Stimulated activated CD8-positive, alpha-beta memory T cell treated with anti-CD3 and anti-CD28 coated beads, Interleukin-2, amount 100 ng/mL, for 48 hours (primary cell): ENCODE data around the gene ORMDL3.

Experiments used
- DNase-seq, 2 donors: peaks; one replicate each; pipeline ENCODE4 v3.0.0-alpha.2; 2020; ENCODE audit warnings: low read depth in 2 of 2

Gene ORMDL3

GRCh38 chr17:39927101-39927928, at the start of gene ORMDL3, which contains the start of gene LRRC3C:
ORMDL3 (minus strand) TSS chr17:39927601; CDS start chr17:39924203, 3,398 bp downstream.
LRRC3C (plus strand) TSS chr17:39927732; CDS start chr17:39941524, 13,792 bp downstream.
- peak; percentile 89 for DNase-seq

GRCh38 chr17:39975801-39976200, 48.4 kb upstream of the ORMDL3 start:
- DNase-seq, result no peak

- no peak for DNase-seq
Observed at GRCh38 chr17:39974433-39974832, 47.0 kb upstream of the ORMDL3 start.

- DNase-seq, result no peak
Observed at GRCh38 chr17:39973496-39973895, 46.1 kb upstream of the ORMDL3 start.

GRCh38 chr17:39972271-39972670, 44.9 kb upstream of the ORMDL3 start:
- no peak for DNase-seq

GRCh38 chr17:39971076-39971603, 43.7 kb upstream of the ORMDL3 start:
- no peak for DNase-seq

GRCh38 chr17:39970157-39970692, 42.8 kb upstream of the ORMDL3 start:
- no peak for DNase-seq

- no peak for DNase-seq
Observed at GRCh38 chr17:39969375-39969774, 42.0 kb upstream of the ORMDL3 start.

GRCh38 chr17:39968761-39969160, 41.4 kb upstream of the ORMDL3 start:
- no peak for DNase-seq

- no peak for DNase-seq
Observed at GRCh38 chr17:39966771-39967170, 39.4 kb upstream of the ORMDL3 start.

GRCh38 chr17:39965017-39965699, 37.8 kb upstream of the ORMDL3 start:
- no peak for DNase-seq

GRCh38 chr17:39963829-39964228, 36.4 kb upstream of the ORMDL3 start:
- DNase-seq, result no peak

- no peak for DNase-seq
Observed at GRCh38 chr17:39962642-39963220, 35.3 kb upstream of the ORMDL3 start, which contains the start of gene GSDMA. GSDMA (plus strand) TSS chr17:39963004; CDS start chr17:39965688, 2,684 bp downstream.

- no peak for DNase-seq
Observed at GRCh38 chr17:39960524-39961041, 33.2 kb upstream of the ORMDL3 start.

- DNase-seq, result no peak
Observed at GRCh38 chr17:39955726-39956225, 28.4 kb upstream of the ORMDL3 start.

GRCh38 chr17:39954876-39955275, 27.5 kb upstream of the ORMDL3 start:
- DNase-seq, result no peak

- DNase-seq, result no peak
Observed at GRCh38 chr17:39953471-39953888, 26.1 kb upstream of the ORMDL3 start.

- peak; percentile 87 to 94 for DNase-seq
Observed at GRCh38 chr17:39952680-39953470, 25.5 kb upstream of the ORMDL3 start.

- DNase-seq, result no peak
Observed at GRCh38 chr17:39951924-39952679, 24.7 kb upstream of the ORMDL3 start.

GRCh38 chr17:39950871-39951348, 23.5 kb upstream of the ORMDL3 start:
- no peak for DNase-seq
